ENCODE measurements around the gene CNTNAP5.

The CNTNAP5 gene

DNA sequence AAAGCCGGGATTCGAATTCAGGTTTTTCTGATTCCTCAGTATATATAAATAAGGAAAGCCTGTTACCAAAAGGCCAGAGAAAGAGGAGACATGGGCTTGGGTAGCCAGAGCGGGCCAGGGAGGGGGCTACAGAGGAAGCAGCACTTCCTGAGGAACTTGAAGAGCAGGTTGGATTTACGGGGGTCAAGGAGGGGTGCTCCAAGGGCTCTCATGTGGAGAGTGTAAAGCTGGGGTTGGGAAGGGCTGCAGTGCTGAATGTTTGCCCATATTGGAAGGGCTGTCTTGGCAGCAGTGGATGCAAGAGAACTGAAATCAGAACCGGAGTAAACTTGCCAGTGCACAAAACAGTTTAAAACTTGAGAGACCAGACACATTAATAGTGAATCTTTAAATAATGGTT, 511.5 kb downstream of the CNTNAP5 start:
- Histone ChIP-seq H3K27ac (ENCODE audit: low read depth, low read length, severe bottlenecking) (no peak overlapping the region), H3K36me3 (ENCODE audit: control insufficient read depth, insufficient read depth, low read length) (no peaks in the 10 kb centered on the region)
- WGBS, 2 experiments (ENCODE audit: insufficient coverage in 2 of 2): 73 to 78% methylated on average over 2 to 5 of the region's 5 CpGs

DNA sequence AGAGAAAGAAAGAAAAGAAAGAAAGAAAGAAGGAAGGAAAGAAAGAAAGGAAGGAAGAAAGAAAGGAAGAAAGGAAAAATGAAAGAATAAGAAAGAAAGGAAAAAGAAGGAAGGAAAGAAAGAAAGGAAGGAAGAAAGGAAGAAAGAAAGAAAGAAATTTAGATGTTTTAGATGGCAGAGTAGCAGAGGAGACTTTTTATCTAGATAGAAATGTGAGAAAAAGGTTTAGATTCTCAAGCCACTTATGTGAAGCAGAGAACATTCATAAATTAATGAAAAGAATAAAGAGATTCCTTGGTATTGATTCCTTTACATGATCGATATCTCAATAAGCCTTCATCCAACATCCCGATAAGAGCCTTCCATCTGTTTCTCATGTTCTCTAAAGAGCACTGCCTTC, 513.5 kb downstream of the CNTNAP5 start:
- WGBS, 2 experiments (ENCODE audit: insufficient coverage in 2 of 2): 69 to 100% methylated on average over 2 of the region's 2 CpGs
- no peaks in the 10 kb centered on the region for H3K36me3 ChIP-seq (ENCODE audit: control insufficient read depth, insufficient read depth, low read length)
- H3K9me3 ChIP-seq (ENCODE audit: control insufficient read depth, low read length): no peaks in the 10 kb centered on the region
- H3K27ac ChIP-seq (ENCODE audit: low read depth, low read length, severe bottlenecking): no peak overlapping the region
- no peaks in the 10 kb centered on the region for H3K4me1 ChIP-seq (ENCODE audit: control insufficient read depth, insufficient read depth, low read length, poor library complexity, severe bottlenecking)
- no peak overlapping the region for H3K4me3 ChIP-seq (ENCODE audit: extremely low read depth, insufficient read depth, low read length, poor library complexity, severe bottlenecking)

More for the DNA sequence above, 511.5 kb downstream of the CNTNAP5 start:
- Histone ChIP-seq H3K9me3 (ENCODE audit: control insufficient read depth, low read length) (no peaks in the 10 kb centered on the region), H3K4me3 (ENCODE audit: extremely low read depth, insufficient read depth, low read length, poor library complexity, severe bottlenecking) (no peak overlapping the region), H3K4me1 (ENCODE audit: control insufficient read depth, insufficient read depth, low read length, poor library complexity, severe bottlenecking) (no peaks in the 10 kb centered on the region)

DNA sequence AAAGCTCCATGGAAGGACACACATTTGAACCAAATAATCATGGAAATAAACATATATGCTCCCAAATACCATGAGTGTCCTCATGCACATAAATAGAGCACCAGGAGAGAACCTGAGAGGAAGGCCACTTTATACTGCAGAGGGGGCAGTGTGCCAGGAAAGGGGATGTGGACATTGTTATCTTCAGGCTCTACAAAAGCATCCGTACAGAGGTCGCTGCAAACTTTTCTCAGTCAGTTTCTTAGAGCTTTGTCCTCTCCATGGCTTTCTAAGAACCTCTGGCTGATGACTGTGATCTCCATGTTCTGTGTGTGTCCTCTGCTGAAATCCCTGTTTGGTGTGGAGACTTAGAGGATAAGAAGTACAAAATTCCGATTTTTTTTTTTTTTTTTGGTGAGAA, 515.7 kb downstream of the CNTNAP5 start:
- WGBS, 2 experiments (ENCODE audit: insufficient coverage in 2 of 2): 100% methylated on average over 2 of the region's 3 CpGs
- Histone ChIP-seq H3K36me3 (ENCODE audit: control insufficient read depth, insufficient read depth, low read length) (no peaks in the 10 kb centered on the region), H3K4me3 (ENCODE audit: extremely low read depth, insufficient read depth, low read length, poor library complexity, severe bottlenecking) (no peak overlapping the region), H3K27ac (ENCODE audit: low read depth, low read length, severe bottlenecking) (no peak overlapping the region), H3K4me1 (ENCODE audit: control insufficient read depth, insufficient read depth, low read length, poor library complexity, severe bottlenecking) (no peaks in the 10 kb centered on the region), H3K9me3 (ENCODE audit: control insufficient read depth, low read length) (no peaks in the 10 kb centered on the region)

DNA sequence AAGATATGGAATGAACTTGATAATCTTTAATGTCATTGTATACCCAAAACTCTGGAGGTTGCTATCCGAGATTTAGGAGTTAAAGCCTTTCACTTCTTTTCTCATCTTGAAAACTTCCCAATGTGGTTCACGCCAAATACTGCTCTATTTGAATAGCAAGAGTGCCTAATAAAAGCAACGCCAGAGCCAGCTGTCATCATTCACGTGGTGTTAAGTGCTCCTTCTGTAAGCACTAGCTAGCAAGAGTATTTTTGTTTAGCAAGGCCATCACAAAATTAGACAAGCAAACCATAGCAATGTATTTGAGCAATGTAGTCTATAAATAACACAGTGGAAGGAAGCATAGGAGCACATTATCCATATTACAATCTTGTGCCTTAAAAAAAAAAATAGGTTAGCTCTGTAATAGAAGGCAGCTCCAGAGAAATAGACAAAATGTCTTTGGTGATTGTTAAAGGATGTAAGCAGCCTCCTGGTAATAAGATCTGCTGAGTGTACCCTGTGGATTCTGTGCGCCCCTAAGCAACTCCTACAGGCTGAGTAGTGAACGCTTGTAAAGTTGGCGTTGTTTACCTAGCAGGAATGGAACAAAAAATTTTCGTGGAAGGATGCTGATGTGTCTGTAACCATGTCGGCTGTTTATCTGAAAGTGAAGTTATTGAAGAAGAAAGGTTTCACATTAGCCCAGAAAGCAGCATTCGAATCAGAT, 518.0 kb downstream of the CNTNAP5 start:
- Histone ChIP-seq H3K27ac (ENCODE audit: low read depth, low read length, severe bottlenecking) (no peak overlapping the region), H3K36me3 (ENCODE audit: control insufficient read depth, insufficient read depth, low read length) (no peaks in the 10 kb centered on the region), H3K9me3 (ENCODE audit: control insufficient read depth, low read length) (no peaks in the 10 kb centered on the region), H3K4me1 (ENCODE audit: control insufficient read depth, insufficient read depth, low read length, poor library complexity, severe bottlenecking) (no peaks in the 10 kb centered on the region), H3K4me3 (ENCODE audit: extremely low read depth, insufficient read depth, low read length, poor library complexity, severe bottlenecking) (no peak overlapping the region)
- 86 to 92% methylated on average over 7 to 8 of the region's 10 CpGs for WGBS, 2 experiments (ENCODE audit: insufficient coverage in 2 of 2)

DNA sequence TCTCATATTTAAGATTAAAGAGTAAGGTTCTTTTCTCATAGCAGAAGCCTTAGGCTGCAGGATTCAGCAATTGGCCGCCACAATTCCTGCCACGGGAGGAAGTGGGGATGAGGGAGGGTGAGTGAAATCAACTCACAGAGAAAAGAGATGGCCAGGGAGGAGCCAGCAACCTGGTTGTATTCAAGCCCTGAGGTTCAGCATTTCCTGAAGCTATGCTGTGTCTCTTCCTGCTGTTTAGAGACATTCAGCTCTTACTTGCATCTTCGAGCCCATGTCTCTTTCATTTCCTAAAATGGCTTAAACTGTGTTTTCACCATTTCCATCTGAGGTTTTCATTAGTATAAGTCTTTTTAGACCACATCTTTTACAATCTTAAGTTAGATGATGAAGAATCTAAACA, 522.6 kb downstream of the CNTNAP5 start:
- Histone ChIP-seq H3K4me1 (ENCODE audit: control insufficient read depth, insufficient read depth, low read length, poor library complexity, severe bottlenecking) (no peaks in the 10 kb centered on the region), H3K36me3 (ENCODE audit: control insufficient read depth, insufficient read depth, low read length) (no peaks in the 10 kb centered on the region), H3K4me3 (ENCODE audit: extremely low read depth, insufficient read depth, low read length, poor library complexity, severe bottlenecking) (no peak overlapping the region), H3K9me3 (ENCODE audit: control insufficient read depth, low read length) (no peaks in the 10 kb centered on the region), H3K27ac (ENCODE audit: low read depth, low read length, severe bottlenecking) (no peak overlapping the region)
- WGBS, 2 experiments (ENCODE audit: insufficient coverage in 2 of 2): 57 to 82% methylated on average over 2 of the region's 3 CpGs

DNA sequence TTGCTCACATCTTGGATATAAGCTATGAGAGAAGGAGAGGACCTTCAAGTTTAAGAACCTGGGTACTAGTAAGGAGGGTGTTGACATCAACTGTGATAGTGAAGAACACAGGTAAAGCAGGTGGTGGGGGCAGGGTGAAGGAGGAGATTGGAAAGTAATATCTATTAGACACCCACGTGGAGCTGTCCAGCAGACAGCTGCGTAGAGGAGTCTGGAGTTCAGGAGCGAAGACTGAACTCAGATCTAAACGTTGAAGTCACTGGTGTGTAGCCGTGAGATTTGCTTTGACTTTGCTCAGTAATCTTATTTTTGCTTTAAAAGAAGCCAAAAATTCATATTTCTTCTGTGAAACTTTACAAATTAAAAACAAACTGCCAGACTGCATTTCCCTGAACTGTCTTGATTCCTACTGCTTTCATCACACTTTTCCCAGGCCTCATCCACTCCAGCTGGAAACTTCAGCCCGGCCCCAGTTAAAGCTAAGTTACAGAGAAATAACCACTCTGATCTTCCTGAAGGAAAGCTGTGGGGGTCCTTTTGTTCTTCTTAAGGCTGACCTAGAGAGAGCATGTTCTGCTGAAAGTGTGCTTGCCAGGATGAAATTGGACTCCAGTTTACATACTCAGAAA, 533.3 kb downstream of the CNTNAP5 start:
- H3K36me3 ChIP-seq (ENCODE audit: control insufficient read depth, insufficient read depth, low read length): no peaks in the 10 kb centered on the region
- H3K4me1 ChIP-seq (ENCODE audit: control insufficient read depth, insufficient read depth, low read length, poor library complexity, severe bottlenecking): no peaks in the 10 kb centered on the region
- H3K27ac ChIP-seq (ENCODE audit: low read depth, low read length, severe bottlenecking): no peak overlapping the region
- H3K4me3 ChIP-seq (ENCODE audit: extremely low read depth, insufficient read depth, low read length, poor library complexity, severe bottlenecking): no peak overlapping the region
- WGBS, 2 experiments (ENCODE audit: insufficient coverage in 2 of 2): 95 to 96% methylated on average over 4 to 5 of the region's 6 CpGs
- no peaks in the 10 kb centered on the region for H3K9me3 ChIP-seq (ENCODE audit: control insufficient read depth, low read length)

DNA sequence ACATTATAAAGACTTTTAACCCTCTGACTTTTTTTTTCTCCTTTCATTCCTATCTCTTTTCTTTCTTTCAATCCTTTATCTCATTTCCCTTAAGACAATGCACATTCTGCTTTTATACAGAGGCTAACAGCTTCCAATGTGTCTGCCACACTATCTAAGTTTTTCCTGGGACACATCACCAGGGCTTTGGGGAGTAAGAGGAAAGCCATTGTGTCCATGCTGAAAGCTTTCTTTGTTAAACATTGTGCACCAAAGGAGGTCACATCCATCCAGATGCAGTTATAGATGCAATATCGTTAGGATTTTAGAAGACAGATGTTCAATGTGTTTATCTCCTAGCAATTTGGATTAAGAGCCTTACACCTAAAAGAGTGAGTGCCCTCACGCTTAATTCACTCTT, 534.1 kb downstream of the CNTNAP5 start:
- Histone ChIP-seq H3K9me3 (ENCODE audit: control insufficient read depth, low read length) (no peaks in the 10 kb centered on the region), H3K36me3 (ENCODE audit: control insufficient read depth, insufficient read depth, low read length) (no peaks in the 10 kb centered on the region), H3K4me3 (ENCODE audit: extremely low read depth, insufficient read depth, low read length, poor library complexity, severe bottlenecking) (no peak overlapping the region), H3K4me1 (ENCODE audit: control insufficient read depth, insufficient read depth, low read length, poor library complexity, severe bottlenecking) (no peaks in the 10 kb centered on the region), H3K27ac (ENCODE audit: low read depth, low read length, severe bottlenecking) (no peak overlapping the region)
- WGBS, 2 experiments (ENCODE audit: insufficient coverage in 2 of 2): no CpG with 5 or more reads among the region's 2 CpGs

DNA sequence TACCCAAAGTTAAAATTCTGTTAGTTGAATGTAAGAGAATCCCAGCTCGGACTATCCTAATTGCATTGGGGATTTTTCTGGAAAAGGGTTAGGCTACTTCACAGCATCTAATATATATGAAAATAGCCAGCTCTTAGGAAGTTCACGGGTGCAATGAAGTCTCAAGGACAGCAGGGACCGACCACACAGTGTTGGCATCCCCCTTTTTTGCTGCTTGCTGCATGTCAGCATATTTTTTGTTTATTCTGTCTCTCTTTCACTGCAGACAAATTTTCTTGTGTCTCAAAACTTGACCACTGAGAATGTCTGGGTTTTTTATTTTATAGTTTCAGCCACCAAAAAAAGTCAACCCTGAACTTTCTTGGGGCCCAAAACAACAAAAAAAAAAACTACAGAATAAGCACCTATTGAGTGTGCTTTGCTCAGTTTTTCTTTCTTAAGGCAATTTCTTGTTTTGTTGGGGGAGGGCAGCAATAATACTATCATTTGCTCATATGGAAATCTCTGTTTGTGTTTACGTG, 535.6 kb downstream of the CNTNAP5 start:
- 57 to 58% methylated on average over 2 to 3 of the region's 4 CpGs for WGBS, 2 experiments (ENCODE audit: insufficient coverage in 2 of 2)
- Histone ChIP-seq H3K4me3 (ENCODE audit: extremely low read depth, insufficient read depth, low read length, poor library complexity, severe bottlenecking) (no peak overlapping the region), H3K9me3 (ENCODE audit: control insufficient read depth, low read length) (no peaks in the 10 kb centered on the region), H3K27ac (ENCODE audit: low read depth, low read length, severe bottlenecking) (no peak overlapping the region), H3K4me1 (ENCODE audit: control insufficient read depth, insufficient read depth, low read length, poor library complexity, severe bottlenecking) (no peaks in the 10 kb centered on the region), H3K36me3 (ENCODE audit: control insufficient read depth, insufficient read depth, low read length) (no peaks in the 10 kb centered on the region)

DNA sequence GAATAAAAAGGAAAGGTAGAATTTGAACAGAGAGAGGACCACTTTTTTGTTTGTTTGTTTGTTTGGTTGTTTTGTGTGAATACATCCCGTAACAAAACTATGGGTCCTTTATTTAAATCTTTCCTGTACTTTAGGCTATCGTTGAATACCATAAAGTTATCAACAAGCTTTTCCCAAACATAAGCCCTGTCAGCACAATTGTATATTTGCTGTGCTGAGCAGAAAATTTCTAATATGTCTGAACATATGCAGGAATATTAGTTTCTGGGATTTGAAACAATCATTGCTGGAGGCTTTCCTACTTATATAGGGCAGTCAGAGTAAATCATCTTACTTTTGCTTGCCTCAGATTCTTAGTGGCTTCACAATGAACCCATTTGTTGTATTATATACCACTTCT, 536.4 kb downstream of the CNTNAP5 start:
- Histone ChIP-seq H3K4me1 (ENCODE audit: control insufficient read depth, insufficient read depth, low read length, poor library complexity, severe bottlenecking) (no peaks in the 10 kb centered on the region), H3K27ac (ENCODE audit: low read depth, low read length, severe bottlenecking) (no peak overlapping the region), H3K9me3 (ENCODE audit: control insufficient read depth, low read length) (no peaks in the 10 kb centered on the region), H3K36me3 (ENCODE audit: control insufficient read depth, insufficient read depth, low read length) (no peaks in the 10 kb centered on the region), H3K4me3 (ENCODE audit: extremely low read depth, insufficient read depth, low read length, poor library complexity, severe bottlenecking) (no peak overlapping the region)
- WGBS, 2 experiments (ENCODE audit: insufficient coverage in 2 of 2): no CpG with 5 or more reads among the region's 2 CpGs

DNA sequence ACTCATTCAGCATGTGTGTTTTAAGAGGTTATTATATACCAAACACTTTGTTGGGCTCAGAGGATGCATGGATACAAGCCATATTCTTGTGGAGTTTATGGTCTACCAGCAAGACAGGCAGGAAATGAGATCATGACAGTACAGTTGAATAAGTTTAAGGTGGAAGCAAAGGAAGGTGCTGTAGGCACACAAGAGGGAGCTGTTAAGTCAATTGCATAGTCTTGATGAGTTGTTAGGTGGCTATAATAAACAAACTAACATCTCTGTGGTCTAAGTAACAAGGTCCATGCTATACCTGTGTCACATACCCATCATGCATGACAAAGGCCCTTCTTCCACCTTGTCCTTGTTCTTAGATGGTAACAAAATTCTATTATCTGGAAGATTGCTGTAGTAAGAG, 538.3 kb downstream of the CNTNAP5 start:
- Histone ChIP-seq H3K4me3 (ENCODE audit: extremely low read depth, insufficient read depth, low read length, poor library complexity, severe bottlenecking) (no peak overlapping the region), H3K9me3 (ENCODE audit: control insufficient read depth, low read length) (no peaks in the 10 kb centered on the region), H3K27ac (ENCODE audit: low read depth, low read length, severe bottlenecking) (no peak overlapping the region), H3K36me3 (ENCODE audit: control insufficient read depth, insufficient read depth, low read length) (no peaks in the 10 kb centered on the region), H3K4me1 (ENCODE audit: control insufficient read depth, insufficient read depth, low read length, poor library complexity, severe bottlenecking) (no peaks in the 10 kb centered on the region)

DNA sequence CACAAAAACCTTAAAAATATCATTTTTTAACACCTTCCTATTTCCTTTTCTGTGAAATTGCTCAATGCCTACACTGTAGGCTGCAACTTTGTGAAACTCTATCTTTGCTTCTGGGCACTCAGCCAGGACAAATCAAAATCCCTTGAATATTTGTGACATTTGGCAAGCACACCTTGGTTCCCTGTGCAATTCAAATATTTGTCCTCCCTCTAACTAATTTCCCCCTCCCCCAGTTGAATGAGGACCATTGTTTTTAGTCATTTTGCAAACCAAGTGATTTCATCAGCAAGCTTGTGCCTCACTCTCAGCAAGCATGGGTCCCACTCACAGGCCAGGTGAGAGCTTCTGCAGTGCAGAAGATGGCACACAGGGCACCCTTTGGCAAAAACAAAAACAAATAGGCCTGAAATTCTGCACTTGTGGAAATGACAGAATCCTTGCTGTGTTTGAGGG, 541.5 kb downstream of the CNTNAP5 start:
- no peaks in the 10 kb centered on the region for H3K36me3 ChIP-seq (ENCODE audit: control insufficient read depth, insufficient read depth, low read length)

More for the DNA sequence above, 541.5 kb downstream of the CNTNAP5 start:
- Histone ChIP-seq H3K27ac (ENCODE audit: low read depth, low read length, severe bottlenecking) (no peak overlapping the region), H3K4me1 (ENCODE audit: control insufficient read depth, insufficient read depth, low read length, poor library complexity, severe bottlenecking) (no peaks in the 10 kb centered on the region), H3K4me3 (ENCODE audit: extremely low read depth, insufficient read depth, low read length, poor library complexity, severe bottlenecking) (no peak overlapping the region), H3K9me3 (ENCODE audit: control insufficient read depth, low read length) (no peaks in the 10 kb centered on the region)
